ENCODE data around the gene PKMYT1. TPM values are rescaled to one million over a fixed set of nuclear protein-coding genes. Genes with fewer than 3 reads are reported as not detected.

The PKMYT1 gene
- total RNA-seq, 5 donors from 2014 or later (not counting 1 experiment from before 2014, with no cell fraction given): 1.3 to 3.1 (median 1.7) TPM

- ATAC-seq (replicated peaks in 1 of 4) (no peak), DNase-seq (no peak)
- CTCF ChIA-PET: interaction anchor here in 1 of 2 donors (0.6 kb wide), 1 partner anchor 65 kb away, joined by 3 read pairs; no protein-coding TSS in a partner anchor
- H3K36me3 Mint-ChIP-seq: no peaks in the 10 kb centered on the region
- Histone ChIP-seq H3K4me1 (ENCODE audit: control insufficient read depth in 1 of 2, extremely low read depth in 1 of 2, insufficient read depth in 2 of 2, low read length in 2 of 2) (peaks cover 0 to 31% of the 10 kb centered on the region in 2 experiments), H3K9me3 (no peaks in the 10 kb centered on the region), H3K27ac (ENCODE audit: low read length) (no peak overlapping the region), H3K27me3 (replicated peaks in 1 of 2; ENCODE audit: control insufficient read depth in 2 of 2, extremely low read depth in 1 of 2, insufficient read depth in 2 of 2, low read length in 1 of 2) (peaks cover 0 to 69% of the 10 kb centered on the region in 2 experiments), H3K4me3 (ENCODE audit: control insufficient read depth in 1 of 2, extremely low read depth in 1 of 2, low read length in 1 of 2) (no peak overlapping the region), H3K36me3 (ENCODE audit: control insufficient read depth in 2 of 2, extremely low read depth in 1 of 2, insufficient read depth in 1 of 2, low read length in 1 of 2) (no peaks in the 10 kb centered on the region)
- POLR2A ChIA-PET: no interaction called here
- H3K4me3 Mint-ChIP-seq: no peak overlapping the region
- 69% methylated on average over 7 of the region's 12 CpGs for WGBS (ENCODE audit: insufficient coverage)
- H3K9me3 Mint-ChIP-seq: no peaks in the 10 kb centered on the region
- H3K27ac Mint-ChIP-seq: no peak overlapping the region
- peaks cover 0 to 19% of the 10 kb centered on the region in 2 donors for H3K27me3 Mint-ChIP-seq
- peaks cover 0 to 10% (median 8%) of the 10 kb centered on the region in 3 donors for H3K4me1 Mint-ChIP-seq
These were observed 33.9 kb upstream of the PKMYT1 start for GRCh38 chr16:3013998-3014690.

GRCh38 chr16:3013491-3013951, 33.3 kb upstream of the PKMYT1 start:
- 90% methylated on average over 27 of the region's 27 CpGs for WGBS (ENCODE audit: insufficient coverage)
- peaks cover 5 to 13% (median 11%) of the 10 kb centered on the region in 3 donors for H3K4me1 Mint-ChIP-seq
- Histone ChIP-seq H3K27ac (ENCODE audit: low read length) (no peak overlapping the region), H3K27me3 (replicated peaks in 1 of 2; ENCODE audit: control insufficient read depth in 2 of 2, extremely low read depth in 1 of 2, insufficient read depth in 2 of 2, low read length in 1 of 2) (peaks cover 0 to 68% of the 10 kb centered on the region in 2 experiments), H3K36me3 (ENCODE audit: control insufficient read depth in 2 of 2, extremely low read depth in 1 of 2, insufficient read depth in 1 of 2, low read length in 1 of 2) (no peaks in the 10 kb centered on the region), H3K9me3 (no peaks in the 10 kb centered on the region), H3K4me3 (ENCODE audit: control insufficient read depth in 1 of 2, extremely low read depth in 1 of 2, low read length in 1 of 2) (no peak overlapping the region), H3K4me1 (ENCODE audit: control insufficient read depth in 1 of 2, extremely low read depth in 1 of 2, insufficient read depth in 2 of 2, low read length in 2 of 2) (peaks cover 4 to 31% of the 10 kb centered on the region in 2 experiments)
- no peak overlapping the region for H3K27ac Mint-ChIP-seq
- POLR2A ChIA-PET: no interaction called here
- CTCF ChIA-PET: interaction anchor here in 1 of 2 donors (0.6 kb wide), 1 partner anchor 64 kb away, joined by 3 read pairs; no protein-coding TSS in a partner anchor
- no peaks in the 10 kb centered on the region for H3K36me3 Mint-ChIP-seq
- H3K9me3 Mint-ChIP-seq: no peaks in the 10 kb centered on the region
- DNase-seq: no peak
- H3K27me3 Mint-ChIP-seq: peaks cover 0 to 19% of the 10 kb centered on the region in 2 donors
- ATAC-seq (replicated peaks in 1 of 4): no peak
- no peak overlapping the region for H3K4me3 Mint-ChIP-seq

- peaks cover 0 to 19% of the 10 kb centered on the region in 2 donors for H3K27me3 Mint-ChIP-seq
- no peaks in the 10 kb centered on the region for H3K36me3 Mint-ChIP-seq
- H3K36me3 ChIP-seq (ENCODE audit: control insufficient read depth in 2 of 2, extremely low read depth in 1 of 2, insufficient read depth in 1 of 2, low read length in 1 of 2): no peaks in the 10 kb centered on the region
- ChIA-PET POLR2A (no interaction called here), CTCF (no interaction called here)
- DNase-seq: peak in 1 of 35 experiments; percentile 29
- H3K4me3 ChIP-seq (ENCODE audit: control insufficient read depth in 1 of 2, extremely low read depth in 1 of 2, low read length in 1 of 2): no peak within 1 kb of the TSS
- peaks cover 0 to 66% of the 10 kb centered on the region in 2 experiments for H3K27me3 ChIP-seq (replicated peaks in 1 of 2; ENCODE audit: control insufficient read depth in 2 of 2, extremely low read depth in 1 of 2, insufficient read depth in 2 of 2, low read length in 1 of 2)
- H3K4me1 ChIP-seq (ENCODE audit: control insufficient read depth in 1 of 2, extremely low read depth in 1 of 2, insufficient read depth in 2 of 2, low read length in 2 of 2): peaks cover 10 to 31% of the 10 kb centered on the region in 2 experiments
- no peaks in the 10 kb centered on the region for H3K9me3 ChIP-seq
- H3K9me3 Mint-ChIP-seq: no peaks in the 10 kb centered on the region
- peaks cover 11 to 16% (median 12%) of the 10 kb centered on the region in 3 donors for H3K4me1 Mint-ChIP-seq
- WGBS (ENCODE audit: insufficient coverage): 64% methylated on average over 27 of the region's 27 CpGs
- no peak within 1 kb of the TSS for H3K27ac ChIP-seq (ENCODE audit: low read length)
- no peak within 1 kb of the TSS for H3K27ac Mint-ChIP-seq
- ATAC-seq (replicated peaks in 1 of 4): peak; percentile 27 to 69 (median 34)
- H3K4me3 Mint-ChIP-seq: no peak within 1 kb of the TSS
These were observed 32.7 kb upstream of the PKMYT1 start, which contains the start of gene CLDN9 for GRCh38 chr16:3012828-3013420. TSS of gene CLDN9 (plus strand) at chr16:3012923. CDS start at chr16:3013363, 440 bp downstream.

GRCh38 chr16:3012246-3012645, 32.0 kb upstream of the PKMYT1 start:
- Mint-ChIP-seq H3K4me3 (no peak overlapping the region), H3K4me1 (peaks cover 17 to 23% (median 19%) of the 10 kb centered on the region in 3 donors), H3K9me3 (no peaks in the 10 kb centered on the region), H3K36me3 (no peaks in the 10 kb centered on the region), H3K27ac (no peak overlapping the region), H3K27me3 (peaks cover 0 to 19% of the 10 kb centered on the region in 2 donors)
- no peaks in the 10 kb centered on the region for H3K36me3 ChIP-seq (ENCODE audit: control insufficient read depth in 2 of 2, extremely low read depth in 1 of 2, insufficient read depth in 1 of 2, low read length in 1 of 2)
- no peaks in the 10 kb centered on the region for H3K9me3 ChIP-seq
- no peak for ATAC-seq (replicated peaks in 1 of 4)
- H3K4me3 ChIP-seq (ENCODE audit: control insufficient read depth in 1 of 2, extremely low read depth in 1 of 2, low read length in 1 of 2): no peak overlapping the region
- no peak overlapping the region for H3K27ac ChIP-seq (ENCODE audit: low read length)
- WGBS (ENCODE audit: insufficient coverage): 56% methylated on average over 17 of the region's 19 CpGs
- H3K27me3 ChIP-seq (replicated peaks in 1 of 2; ENCODE audit: control insufficient read depth in 2 of 2, extremely low read depth in 1 of 2, insufficient read depth in 2 of 2, low read length in 1 of 2): peaks cover 0 to 64% of the 10 kb centered on the region in 2 experiments
- peaks cover 16 to 33% of the 10 kb centered on the region in 2 experiments for H3K4me1 ChIP-seq (ENCODE audit: control insufficient read depth in 1 of 2, extremely low read depth in 1 of 2, insufficient read depth in 2 of 2, low read length in 2 of 2)
- CTCF ChIA-PET: interaction anchor here in 1 of 2 donors (0.6 kb wide), 1 partner anchor 54 kb away, joined by 4 read pairs; no protein-coding TSS in a partner anchor
- POLR2A ChIA-PET: no interaction called here
- DNase-seq: no peak

- peaks cover 23 to 31% (median 25%) of the 10 kb centered on the region in 3 donors for H3K4me1 Mint-ChIP-seq
- POLR2A ChIA-PET: no interaction called here
- H3K36me3 ChIP-seq (ENCODE audit: control insufficient read depth in 2 of 2, extremely low read depth in 1 of 2, insufficient read depth in 1 of 2, low read length in 1 of 2): no peaks in the 10 kb centered on the region
- no peak overlapping the region for H3K27ac ChIP-seq (ENCODE audit: low read length)
- H3K4me1 ChIP-seq (ENCODE audit: control insufficient read depth in 1 of 2, extremely low read depth in 1 of 2, insufficient read depth in 2 of 2, low read length in 2 of 2): peaks cover 20 to 39% of the 10 kb centered on the region in 2 experiments
- H3K4me3 ChIP-seq (ENCODE audit: control insufficient read depth in 1 of 2, extremely low read depth in 1 of 2, low read length in 1 of 2): no peak overlapping the region
- H3K9me3 Mint-ChIP-seq: no peaks in the 10 kb centered on the region
- peaks cover 0 to 20% of the 10 kb centered on the region in 2 donors for H3K27me3 Mint-ChIP-seq
- DNase-seq (no peak), ATAC-seq (replicated peaks in 1 of 4) (no peak)
- CTCF ChIA-PET: interaction anchor here in 1 of 2 donors (0.7 kb wide), 1 partner anchor 98 kb away, joined by 3 read pairs; no protein-coding TSS in a partner anchor
- WGBS (ENCODE audit: insufficient coverage): 91% methylated on average over 6 of the region's 8 CpGs
- H3K27ac Mint-ChIP-seq: no peak overlapping the region
- no peaks in the 10 kb centered on the region for H3K36me3 Mint-ChIP-seq
- H3K27me3 ChIP-seq (replicated peaks in 1 of 2; ENCODE audit: control insufficient read depth in 2 of 2, extremely low read depth in 1 of 2, insufficient read depth in 2 of 2, low read length in 1 of 2): peaks cover 0 to 72% of the 10 kb centered on the region in 2 experiments
- no peak overlapping the region for H3K4me3 Mint-ChIP-seq
- H3K9me3 ChIP-seq: no peaks in the 10 kb centered on the region
These were observed 30.3 kb upstream of the PKMYT1 start for GRCh38 chr16:3010510-3010909.

- H3K9me3 ChIP-seq: no peaks in the 10 kb centered on the region
- H3K27ac Mint-ChIP-seq: no peak overlapping the region
- peaks cover 23 to 34% (median 27%) of the 10 kb centered on the region in 3 donors for H3K4me1 Mint-ChIP-seq
- H3K4me3 ChIP-seq (ENCODE audit: control insufficient read depth in 1 of 2, extremely low read depth in 1 of 2, low read length in 1 of 2): no peak overlapping the region
- peaks cover 0 to 24% of the 10 kb centered on the region in 2 donors for H3K27me3 Mint-ChIP-seq
- no peaks in the 10 kb centered on the region for H3K36me3 Mint-ChIP-seq
- peaks cover 0 to 75% of the 10 kb centered on the region in 2 experiments for H3K27me3 ChIP-seq (replicated peaks in 1 of 2; ENCODE audit: control insufficient read depth in 2 of 2, extremely low read depth in 1 of 2, insufficient read depth in 2 of 2, low read length in 1 of 2)
- ATAC-seq (replicated peaks in 1 of 4): no peak
- ChIA-PET CTCF (interaction anchor here in 1 of 2 donors (0.7 to 0.9 kb wide), 2 partner anchors 22 to 99 kb away, joined by 3 read pairs; no protein-coding TSS in a partner anchor), POLR2A (no interaction called here)
- DNase-seq: no peak
- 95% methylated on average over 17 of the region's 21 CpGs for WGBS (ENCODE audit: insufficient coverage)
- H3K4me3 Mint-ChIP-seq: no peak overlapping the region
- H3K4me1 ChIP-seq (ENCODE audit: control insufficient read depth in 1 of 2, extremely low read depth in 1 of 2, insufficient read depth in 2 of 2, low read length in 2 of 2): peaks cover 20 to 42% of the 10 kb centered on the region in 2 experiments
- H3K36me3 ChIP-seq (ENCODE audit: control insufficient read depth in 2 of 2, extremely low read depth in 1 of 2, insufficient read depth in 1 of 2, low read length in 1 of 2): no peaks in the 10 kb centered on the region
- H3K27ac ChIP-seq (ENCODE audit: low read length): no peak overlapping the region
- no peaks in the 10 kb centered on the region for H3K9me3 Mint-ChIP-seq
These were observed 29.5 kb upstream of the PKMYT1 start for GRCh38 chr16:3009568-3010390.

Measured in T-cell (primary cell).